ENCODE results near the gene HBB.

DNA sequence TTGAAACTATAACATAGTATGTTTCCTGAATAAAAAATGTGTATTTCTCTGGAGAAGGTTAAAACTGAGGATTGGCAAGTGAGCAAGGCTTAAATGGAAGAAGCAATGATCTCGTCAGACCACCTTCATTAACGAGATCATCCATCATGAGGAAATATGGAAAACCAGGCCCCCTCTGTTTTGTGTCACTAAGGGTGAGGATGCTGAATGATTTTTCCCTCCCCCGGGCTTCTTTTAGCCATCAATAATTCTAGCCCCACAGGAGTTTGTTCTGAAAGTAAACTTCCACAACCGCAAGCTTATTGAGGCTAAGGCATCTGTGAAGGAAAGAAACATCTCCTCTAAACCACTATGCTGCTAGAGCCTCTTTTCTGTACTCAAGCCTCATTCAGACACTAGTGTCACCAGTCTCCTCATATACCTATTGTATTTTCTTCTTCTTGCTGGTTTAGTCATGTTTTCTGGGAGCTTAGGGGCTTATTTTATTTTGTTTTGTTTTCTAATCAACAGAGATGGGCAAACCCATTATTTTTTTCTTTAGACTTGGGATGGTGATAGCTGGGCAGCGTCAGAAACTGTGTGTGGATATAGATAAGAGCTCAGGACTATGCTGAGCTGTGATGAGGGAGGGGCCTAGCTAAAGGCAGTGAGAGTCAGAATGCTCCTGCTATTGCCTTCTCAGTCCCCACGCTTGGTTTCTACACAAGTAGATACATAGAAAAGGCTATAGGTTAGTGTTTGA lies 48.7 kb upstream of the HBB start:
- TF ChIP-seq, protein P1, sequence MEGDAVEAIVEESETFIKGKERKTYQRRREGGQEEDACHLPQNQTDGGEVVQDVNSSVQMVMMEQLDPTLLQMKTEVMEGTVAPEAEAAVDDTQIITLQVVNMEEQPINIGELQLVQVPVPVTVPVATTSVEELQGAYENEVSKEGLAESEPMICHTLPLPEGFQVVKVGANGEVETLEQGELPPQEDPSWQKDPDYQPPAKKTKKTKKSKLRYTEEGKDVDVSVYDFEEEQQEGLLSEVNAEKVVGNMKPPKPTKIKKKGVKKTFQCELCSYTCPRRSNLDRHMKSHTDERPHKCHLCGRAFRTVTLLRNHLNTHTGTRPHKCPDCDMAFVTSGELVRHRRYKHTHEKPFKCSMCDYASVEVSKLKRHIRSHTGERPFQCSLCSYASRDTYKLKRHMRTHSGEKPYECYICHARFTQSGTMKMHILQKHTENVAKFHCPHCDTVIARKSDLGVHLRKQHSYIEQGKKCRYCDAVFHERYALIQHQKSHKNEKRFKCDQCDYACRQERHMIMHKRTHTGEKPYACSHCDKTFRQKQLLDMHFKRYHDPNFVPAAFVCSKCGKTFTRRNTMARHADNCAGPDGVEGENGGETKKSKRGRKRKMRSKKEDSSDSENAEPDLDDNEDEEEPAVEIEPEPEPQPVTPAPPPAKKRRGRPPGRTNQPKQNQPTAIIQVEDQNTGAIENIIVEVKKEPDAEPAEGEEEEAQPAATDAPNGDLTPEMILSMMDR (IDR thresholded peaks at IDR 0.05; ENCODE audit: insufficient read depth, low read length) = no peak
- TF ChIP-seq, protein P2, sequence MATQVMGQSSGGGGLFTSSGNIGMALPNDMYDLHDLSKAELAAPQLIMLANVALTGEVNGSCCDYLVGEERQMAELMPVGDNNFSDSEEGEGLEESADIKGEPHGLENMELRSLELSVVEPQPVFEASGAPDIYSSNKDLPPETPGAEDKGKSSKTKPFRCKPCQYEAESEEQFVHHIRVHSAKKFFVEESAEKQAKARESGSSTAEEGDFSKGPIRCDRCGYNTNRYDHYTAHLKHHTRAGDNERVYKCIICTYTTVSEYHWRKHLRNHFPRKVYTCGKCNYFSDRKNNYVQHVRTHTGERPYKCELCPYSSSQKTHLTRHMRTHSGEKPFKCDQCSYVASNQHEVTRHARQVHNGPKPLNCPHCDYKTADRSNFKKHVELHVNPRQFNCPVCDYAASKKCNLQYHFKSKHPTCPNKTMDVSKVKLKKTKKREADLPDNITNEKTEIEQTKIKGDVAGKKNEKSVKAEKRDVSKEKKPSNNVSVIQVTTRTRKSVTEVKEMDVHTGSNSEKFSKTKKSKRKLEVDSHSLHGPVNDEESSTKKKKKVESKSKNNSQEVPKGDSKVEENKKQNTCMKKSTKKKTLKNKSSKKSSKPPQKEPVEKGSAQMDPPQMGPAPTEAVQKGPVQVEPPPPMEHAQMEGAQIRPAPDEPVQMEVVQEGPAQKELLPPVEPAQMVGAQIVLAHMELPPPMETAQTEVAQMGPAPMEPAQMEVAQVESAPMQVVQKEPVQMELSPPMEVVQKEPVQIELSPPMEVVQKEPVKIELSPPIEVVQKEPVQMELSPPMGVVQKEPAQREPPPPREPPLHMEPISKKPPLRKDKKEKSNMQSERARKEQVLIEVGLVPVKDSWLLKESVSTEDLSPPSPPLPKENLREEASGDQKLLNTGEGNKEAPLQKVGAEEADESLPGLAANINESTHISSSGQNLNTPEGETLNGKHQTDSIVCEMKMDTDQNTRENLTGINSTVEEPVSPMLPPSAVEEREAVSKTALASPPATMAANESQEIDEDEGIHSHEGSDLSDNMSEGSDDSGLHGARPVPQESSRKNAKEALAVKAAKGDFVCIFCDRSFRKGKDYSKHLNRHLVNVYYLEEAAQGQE (IDR thresholded peaks at IDR 0.05; ENCODE audit: insufficient replicate concordance, low read depth) = no peak
- TF ChIP-seq POLR2AphosphoS5 (IDR thresholded peaks at IDR 0.05; ENCODE audit: low read depth) (no peak), GABPA (IDR thresholded peaks at IDR 0.05; ENCODE audit: low read depth) (no peak)
